AG04450 (cell line): ENCODE results near the gene NRTN. TPM values are rescaled to one million over a fixed set of nuclear protein-coding genes. Genes with fewer than 3 reads are reported as not detected.

Experiments used
- CTCF ChIA-PET: fragments of 300-600, 350-600 bp; formaldehyde crosslinking; extraction: SDS; loops from one replicate; lab custom pipeline; 2022; ENCODE audit warnings: antibody characterized with exemption, inconsistent platforms; lab: Charles Lee
- POLR2A ChIA-PET: fragments of 350-600 bp; formaldehyde crosslinking; extraction: SDS; loops from one replicate; lab custom pipeline; 2021; ENCODE audit warnings: antibody characterized with exemption, inconsistent platforms; lab: Yijun Ruan, JAX
- DNase-seq: peaks from one replicate; pipeline ENCODE4 v3.0.0-alpha.2; 2011; ENCODE audit warnings: low read depth, low spot score
- H3K27ac ChIP-seq: one replicate; pipeline ENCODE4 v1.5.1; 2012; ENCODE audit warnings: low read depth, low read length, control low read depth
- H3K27me3 ChIP-seq: one replicate; pipeline ENCODE4 v1.6.0; 2012; ENCODE audit warnings: low read length; ENCODE audit not compliant: control insufficient read depth, insufficient read depth
- H3K4me3 ChIP-seq: 2 replicates; pipeline ENCODE4 v1.5.1; 2011; ENCODE audit warnings: mild to moderate bottlenecking, low read depth, low read length, control low read depth
- H3K9me3 ChIP-seq: 2 replicates; pipeline ENCODE4 v1.5.1; 2012; ENCODE audit warnings: low read length; ENCODE audit not compliant: control insufficient read depth, insufficient read depth
- polyA plus RNA-seq: library from polyadenylated mRNA; depleted of rRNA; stranded (reverse); fragments of >200 nt; gene quantifications from 2 replicates; pipeline ENCODE4 v1.2.3, GENCODE V29; 2011
- TF ChIP-seq, protein P1 (sequence below): IDR thresholded peaks from 2 replicates; pipeline ENCODE4 v1.5.1; 2011; ENCODE audit warnings: low read depth, low read length, control low read depth, inconsistent platforms

Gene NRTN
- polyA plus RNA-seq, 1 experiment: 0.24 TPM

DNA sequence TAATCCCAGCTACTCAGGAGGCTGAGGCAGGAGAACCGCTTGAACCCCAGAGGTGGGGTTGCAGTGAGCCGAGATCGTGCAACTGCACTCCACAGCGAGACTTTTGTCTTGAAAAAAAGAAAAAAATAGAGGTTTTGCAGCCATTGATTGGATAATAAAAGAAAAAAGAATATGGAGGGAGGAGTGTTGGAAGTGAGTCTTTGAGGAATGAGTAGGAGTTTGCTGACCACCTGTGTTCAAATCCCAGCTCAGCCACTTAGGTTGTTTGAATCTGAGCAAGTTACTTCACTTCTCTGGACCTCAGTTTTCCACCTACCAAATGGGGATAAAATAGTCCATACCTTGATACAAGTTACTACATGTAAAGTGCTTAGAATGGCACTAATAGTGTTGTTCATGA is 6.2 kb downstream of the NRTN start:
- H3K9me3 ChIP-seq: peaks cover 4% of the 10 kb centered on the region; the same call in 1 of the 2 replicates
- CTCF ChIA-PET: interaction anchor here (0.5 kb wide), 1 partner anchor 228 kb away, joined by 5 read pairs; no protein-coding TSS in a partner anchor
- no peak overlapping the region for H3K4me3 ChIP-seq
- no peak overlapping the region for H3K27ac ChIP-seq
- DNase-seq: no peak
- POLR2A ChIA-PET: no interaction called here
- TF ChIP-seq, protein P1, sequence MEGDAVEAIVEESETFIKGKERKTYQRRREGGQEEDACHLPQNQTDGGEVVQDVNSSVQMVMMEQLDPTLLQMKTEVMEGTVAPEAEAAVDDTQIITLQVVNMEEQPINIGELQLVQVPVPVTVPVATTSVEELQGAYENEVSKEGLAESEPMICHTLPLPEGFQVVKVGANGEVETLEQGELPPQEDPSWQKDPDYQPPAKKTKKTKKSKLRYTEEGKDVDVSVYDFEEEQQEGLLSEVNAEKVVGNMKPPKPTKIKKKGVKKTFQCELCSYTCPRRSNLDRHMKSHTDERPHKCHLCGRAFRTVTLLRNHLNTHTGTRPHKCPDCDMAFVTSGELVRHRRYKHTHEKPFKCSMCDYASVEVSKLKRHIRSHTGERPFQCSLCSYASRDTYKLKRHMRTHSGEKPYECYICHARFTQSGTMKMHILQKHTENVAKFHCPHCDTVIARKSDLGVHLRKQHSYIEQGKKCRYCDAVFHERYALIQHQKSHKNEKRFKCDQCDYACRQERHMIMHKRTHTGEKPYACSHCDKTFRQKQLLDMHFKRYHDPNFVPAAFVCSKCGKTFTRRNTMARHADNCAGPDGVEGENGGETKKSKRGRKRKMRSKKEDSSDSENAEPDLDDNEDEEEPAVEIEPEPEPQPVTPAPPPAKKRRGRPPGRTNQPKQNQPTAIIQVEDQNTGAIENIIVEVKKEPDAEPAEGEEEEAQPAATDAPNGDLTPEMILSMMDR: no peak
- peaks cover 27% of the 10 kb centered on the region for H3K27me3 ChIP-seq

DNA sequence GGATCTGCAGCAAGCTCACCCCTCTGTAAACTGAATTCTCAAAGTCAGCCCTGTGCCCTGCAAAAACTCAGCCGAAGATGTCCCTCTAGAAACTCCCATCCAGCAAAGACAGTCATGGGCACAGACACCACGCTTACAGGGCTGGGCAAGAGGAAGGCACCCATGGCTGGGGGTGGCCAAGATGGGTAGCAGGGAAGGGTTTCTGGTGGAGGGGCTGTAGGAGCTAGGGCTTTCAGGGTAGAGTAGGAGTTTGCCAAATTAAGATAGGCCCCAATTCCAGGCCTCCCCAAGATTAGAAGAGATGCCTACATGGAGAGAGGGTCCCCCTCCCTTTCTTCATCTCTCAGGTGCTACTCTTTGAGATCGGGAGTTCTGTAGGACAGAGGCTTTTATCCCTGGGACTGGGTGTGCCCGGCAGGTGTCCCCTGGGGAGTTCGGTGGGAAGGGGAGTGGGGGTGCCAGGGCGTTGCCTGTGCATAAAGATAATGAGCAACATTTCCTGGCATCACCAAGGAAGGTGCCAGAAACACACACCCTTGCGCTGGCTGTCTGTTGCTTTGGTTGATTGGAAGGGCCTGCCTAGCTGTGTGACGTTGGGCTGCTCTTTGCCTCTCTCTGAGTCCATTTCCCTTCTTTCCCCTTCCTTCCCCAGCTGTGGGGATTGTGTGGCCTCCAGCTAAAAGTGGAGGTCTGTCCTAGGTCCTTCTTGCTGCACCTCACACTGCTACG is 9.4 kb downstream of the NRTN start:
- H3K27ac ChIP-seq: no peak overlapping the region
- TF ChIP-seq, protein P1: no peak
- DNase-seq: no peak
- CTCF ChIA-PET: interaction anchor here (1.6 kb wide), 1 partner anchor 10 kb away, joined by 6 read pairs; no protein-coding TSS in a partner anchor
- peaks cover 14% of the 10 kb centered on the region for H3K27me3 ChIP-seq
- H3K9me3 ChIP-seq: no peaks in the 10 kb centered on the region; the same call in 1 of the 2 replicates
- H3K4me3 ChIP-seq: no peak overlapping the region
- POLR2A ChIA-PET: no interaction called here

DNA sequence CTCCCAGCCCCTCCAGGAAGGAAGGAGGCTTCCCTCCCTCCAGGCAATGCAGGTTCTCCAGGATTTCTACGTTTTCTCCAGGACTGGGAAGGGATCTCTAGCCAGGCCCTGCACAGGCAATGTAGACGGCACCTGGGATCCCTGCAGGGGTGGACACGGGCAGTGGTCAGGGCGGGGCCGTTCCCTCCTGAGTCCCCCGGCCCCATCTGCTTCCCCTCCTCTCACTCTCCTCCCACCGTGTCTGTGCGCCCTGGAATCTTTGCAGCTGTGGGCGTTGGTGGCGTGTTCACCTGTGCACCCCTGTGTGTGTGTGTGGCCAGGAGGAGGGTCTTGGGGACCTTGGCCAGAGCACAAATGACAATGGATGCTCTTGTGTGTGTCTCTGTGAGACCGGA is 10.0 kb downstream of the NRTN start:
- no peak for DNase-seq
- TF ChIP-seq, protein P1: no peak
- no peak overlapping the region for H3K27ac ChIP-seq
- no peak overlapping the region for H3K4me3 ChIP-seq
- peaks cover 14% of the 10 kb centered on the region for H3K27me3 ChIP-seq
- ChIA-PET POLR2A (no interaction called here), CTCF (interaction anchor here (1.6 kb wide), 1 partner anchor 11 kb away, joined by 6 read pairs; no protein-coding TSS in a partner anchor)
- no peaks in the 10 kb centered on the region; the same call in 1 of the 2 replicates for H3K9me3 ChIP-seq

DNA sequence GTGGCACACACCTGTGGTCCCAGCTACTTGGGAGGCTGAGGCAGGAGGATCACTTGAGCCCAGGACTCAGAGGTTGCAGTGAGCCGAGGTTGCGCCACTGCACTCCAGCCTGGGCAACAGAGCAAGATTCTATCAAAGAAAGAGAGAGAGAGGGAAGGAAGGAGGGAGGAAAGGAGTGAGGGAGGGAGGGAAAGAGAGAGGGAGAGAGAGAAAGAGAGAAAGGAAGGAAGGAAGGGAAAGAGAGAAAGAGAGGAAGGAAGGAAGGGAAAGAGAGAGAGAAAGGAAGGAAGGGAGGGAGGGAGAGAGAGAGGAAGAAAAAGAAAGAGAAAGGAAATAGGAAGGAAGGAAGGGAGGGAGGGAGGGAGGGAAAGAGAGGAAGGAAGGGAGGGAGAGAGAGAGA is 12.4 kb downstream of the NRTN start:
- peaks cover 17% of the 10 kb centered on the region for H3K27me3 ChIP-seq
- H3K4me3 ChIP-seq: no peak overlapping the region
- H3K9me3 ChIP-seq: no peaks in the 10 kb centered on the region; the same call in 1 of the 2 replicates
- DNase-seq: no peak
- ChIA-PET CTCF (interaction anchor here (2.4 kb wide), 1 partner anchor 13 kb away, joined by 7 read pairs; no protein-coding TSS in a partner anchor), POLR2A (no interaction called here)
- no peak overlapping the region for H3K27ac ChIP-seq
- TF ChIP-seq, protein P1: no peak

DNA sequence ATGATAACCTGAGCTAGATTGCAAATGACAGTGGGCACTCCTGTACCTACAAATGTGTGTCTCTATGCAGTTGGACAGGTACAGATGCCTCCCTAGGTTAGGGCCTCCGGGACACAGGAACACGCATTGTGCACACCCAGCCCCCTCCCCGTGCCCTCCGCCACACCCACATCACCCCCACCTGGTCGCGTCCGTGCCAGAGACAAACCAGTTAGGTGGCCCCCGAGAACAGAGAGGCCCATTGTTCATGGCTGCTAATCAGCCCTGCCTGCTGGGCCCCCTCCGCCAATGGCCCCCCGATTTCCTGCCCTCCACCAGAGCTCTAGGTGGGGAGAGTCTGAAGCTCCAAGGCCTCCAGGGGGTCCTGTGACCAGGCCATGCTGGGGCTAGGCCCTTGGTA is 13.7 kb downstream of the NRTN start:
- ChIA-PET CTCF (interaction anchor here (2.4 kb wide), 1 partner anchor 15 kb away, joined by 7 read pairs; no protein-coding TSS in a partner anchor), POLR2A (interaction anchor here (0.7 kb wide), 1 partner anchor 49 kb away, joined by 3 read pairs; no protein-coding TSS in a partner anchor)
- no peak for DNase-seq

More for the DNA sequence above, 13.7 kb downstream of the NRTN start:
- Histone ChIP-seq H3K27me3 (peaks cover 17% of the 10 kb centered on the region), H3K4me3 (no peak overlapping the region), H3K27ac (no peak overlapping the region), H3K9me3 (no peaks in the 10 kb centered on the region; the same call in 1 of the 2 replicates)
- TF ChIP-seq, protein P1: no peak
